ENCODE data around the gene WDPCP.
A peak's percentile ranks its signal among the peaks of the same experiment; 100 is the strongest.
"Not testable (repeated sequence)": the region's sequence is repeated elsewhere in the genome, so short reads cannot be mapped to it uniquely, and the experiment has no call there.

Gene WDPCP

DNA sequence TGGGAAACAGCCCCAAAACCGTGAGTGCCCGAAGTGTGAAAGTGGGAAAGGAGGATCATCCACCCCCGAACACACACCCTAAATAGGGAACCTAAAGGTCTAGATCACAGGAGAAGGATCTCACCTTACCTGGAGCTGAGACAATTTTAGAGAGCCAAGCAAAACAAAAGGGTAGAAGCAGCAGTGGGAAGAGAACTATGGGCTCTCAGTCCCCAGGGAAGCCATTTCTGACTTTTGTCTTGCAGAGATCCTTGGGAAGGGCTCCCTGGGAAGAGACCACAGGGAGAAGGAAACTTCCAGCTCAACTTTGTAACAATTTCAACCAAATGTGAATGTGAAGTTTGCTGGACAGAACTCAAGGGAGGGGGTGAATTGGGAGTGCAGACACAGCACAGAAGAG is 110.6 kb downstream of the WDPCP start:
- Histone ChIP-seq H3K18ac (ENCODE audit: low read depth in 1 of 2, low read length in 2 of 2) (no peak overlapping the region), H2AFZ (ENCODE audit: low read depth, low read length) (no peak overlapping the region), H3K79me1 (replicated peaks; ENCODE audit: low read length, poor library complexity, severe bottlenecking) (no peaks in the 10 kb centered on the region), H3K36me3 (ENCODE audit: control insufficient read depth in 1 of 2, insufficient read depth in 2 of 2, low read depth in 1 of 2, low read length in 2 of 2) (no peaks in the 10 kb centered on the region), H3K4me2 (ENCODE audit: low read length, poor library complexity, severe bottlenecking) (no peak overlapping the region), H3K9ac (ENCODE audit: low read length) (no peak overlapping the region), H3K4me3 (ENCODE audit: insufficient read depth in 1 of 2, low read depth in 1 of 2, low read length in 2 of 2) (no peak overlapping the region), H2BK120ac (ENCODE audit: low read depth, low read length) (no peak overlapping the region), H2AK5ac (ENCODE audit: low read length, severe bottlenecking) (no peak overlapping the region), H2BK15ac (ENCODE audit: low read depth, poor library complexity, severe bottlenecking) (no peak overlapping the region), H2BK12ac (ENCODE audit: low read length in 2 of 2) (no peak overlapping the region), H3K4me1 (ENCODE audit: control insufficient read depth, insufficient read depth, low read depth, low read length) (no peaks in the 10 kb centered on the region), H3K9me3 (ENCODE audit: control insufficient read depth, low read length) (peaks cover 3% of the 10 kb centered on the region), H3K23ac (ENCODE audit: low read length in 2 of 2) (no peak overlapping the region), H4K8ac (ENCODE audit: low read length) (no peak overlapping the region), H3K27me3 (ENCODE audit: control insufficient read depth in 1 of 2, insufficient read depth in 1 of 2, low read length in 2 of 2) (no peaks in the 10 kb centered on the region), H3K14ac (ENCODE audit: low read length in 2 of 2) (no peak overlapping the region), H3K4ac (ENCODE audit: low read depth in 1 of 2, low read length in 2 of 2) (no peak overlapping the region), H3K27ac (ENCODE audit: low read length, poor library complexity, severe bottlenecking) (no peak overlapping the region), H2BK5ac (ENCODE audit: low read depth, low read length, poor library complexity, severe bottlenecking) (no peak overlapping the region), H4K91ac (ENCODE audit: low read length) (no peak overlapping the region)
- DNase-seq: no peak
- WGBS: 85% methylated on average over 3 of the region's 3 CpGs

DNA sequence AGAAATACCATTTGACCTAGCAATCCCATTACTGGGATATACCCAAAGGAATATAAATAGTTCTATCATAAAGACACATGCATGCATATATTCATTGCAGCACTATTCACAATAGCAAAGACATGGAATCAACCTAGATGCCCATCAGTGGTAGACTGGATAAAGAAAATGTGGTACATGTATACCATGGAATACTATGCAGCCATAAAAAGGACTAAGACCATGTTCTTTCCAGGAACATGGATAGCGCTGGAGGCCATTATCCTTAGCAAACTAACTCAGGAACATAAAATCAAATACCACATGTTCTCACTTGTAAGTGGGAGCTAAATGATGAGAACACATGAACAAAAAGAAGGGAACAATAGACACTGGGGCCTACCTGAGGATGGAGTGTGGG is 119.0 kb downstream of the WDPCP start:
- H2BK5ac ChIP-seq (ENCODE audit: low read depth, low read length, poor library complexity, severe bottlenecking); H3K23ac ChIP-seq (ENCODE audit: low read length in 2 of 2); H3K36me3 ChIP-seq (ENCODE audit: control insufficient read depth in 1 of 2, insufficient read depth in 2 of 2, low read depth in 1 of 2, low read length in 2 of 2); H2BK12ac ChIP-seq (ENCODE audit: low read length in 2 of 2); H4K8ac ChIP-seq (ENCODE audit: low read length); H3K27me3 ChIP-seq (ENCODE audit: control insufficient read depth in 1 of 2, insufficient read depth in 1 of 2, low read length in 2 of 2); H2AFZ ChIP-seq (ENCODE audit: low read depth, low read length); H3K4me3 ChIP-seq (ENCODE audit: insufficient read depth in 1 of 2, low read depth in 1 of 2, low read length in 2 of 2); H3K27ac ChIP-seq (ENCODE audit: low read length, poor library complexity, severe bottlenecking); H3K4me1 ChIP-seq (ENCODE audit: control insufficient read depth, insufficient read depth, low read depth, low read length); H3K79me1 ChIP-seq (replicated peaks; ENCODE audit: low read length, poor library complexity, severe bottlenecking); H4K91ac ChIP-seq (ENCODE audit: low read length); H3K4me2 ChIP-seq (ENCODE audit: low read length, poor library complexity, severe bottlenecking); DNase-seq; H3K4ac ChIP-seq (ENCODE audit: low read depth in 1 of 2, low read length in 2 of 2); H3K9me3 ChIP-seq (ENCODE audit: control insufficient read depth, low read length); H3K18ac ChIP-seq (ENCODE audit: low read depth in 1 of 2, low read length in 2 of 2); H3K9ac ChIP-seq (ENCODE audit: low read length); H2AK5ac ChIP-seq (ENCODE audit: low read length, severe bottlenecking); H2BK120ac ChIP-seq (ENCODE audit: low read depth, low read length); H2BK15ac ChIP-seq (ENCODE audit: low read depth, poor library complexity, severe bottlenecking); H3K14ac ChIP-seq (ENCODE audit: low read length in 2 of 2): not testable (repeated sequence)
- WGBS: no CpG with 5 or more reads among the region's 1 CpG

DNA sequence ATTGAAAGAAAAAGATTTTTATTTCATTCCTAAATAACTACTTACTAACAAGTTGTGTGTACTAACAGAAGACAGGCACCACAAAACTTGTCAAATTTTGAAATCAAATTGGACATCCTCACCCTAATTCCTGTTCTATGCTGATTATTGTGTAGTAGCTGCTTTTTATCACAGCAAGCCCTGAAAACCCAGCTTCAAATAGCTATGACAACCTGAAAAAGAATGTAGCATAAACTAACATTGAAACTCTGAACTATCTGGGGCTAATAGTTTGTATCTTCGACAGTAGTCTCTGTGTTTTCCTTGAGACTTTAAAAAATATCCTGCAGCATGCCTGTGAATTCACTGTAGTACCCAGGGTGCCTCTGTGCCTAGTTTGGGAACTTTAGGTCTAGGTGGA is 122.6 kb downstream of the WDPCP start:
- H2AFZ ChIP-seq (ENCODE audit: low read depth, low read length): no peak overlapping the region
- H3K23ac ChIP-seq (ENCODE audit: low read length in 2 of 2): no peak overlapping the region
- no peak overlapping the region for H3K4ac ChIP-seq (ENCODE audit: low read depth in 1 of 2, low read length in 2 of 2)
- 79% methylated on average over 1 of the region's 1 CpG for WGBS
- H3K27me3 ChIP-seq (ENCODE audit: control insufficient read depth in 1 of 2, insufficient read depth in 1 of 2, low read length in 2 of 2): no peaks in the 10 kb centered on the region
- H2BK12ac ChIP-seq (ENCODE audit: low read length in 2 of 2): no peak overlapping the region
- H4K8ac ChIP-seq (ENCODE audit: low read length): no peak overlapping the region
- H3K18ac ChIP-seq (ENCODE audit: low read depth in 1 of 2, low read length in 2 of 2): no peak overlapping the region
- peaks cover 0 to 8% of the 10 kb centered on the region in 2 experiments for H3K36me3 ChIP-seq (ENCODE audit: control insufficient read depth in 1 of 2, insufficient read depth in 2 of 2, low read depth in 1 of 2, low read length in 2 of 2)
- DNase-seq: peak; percentile 9
- H3K4me1 ChIP-seq (ENCODE audit: control insufficient read depth, insufficient read depth, low read depth, low read length): no peaks in the 10 kb centered on the region
- H2BK120ac ChIP-seq (ENCODE audit: low read depth, low read length): no peak overlapping the region
- peaks cover 3% of the 10 kb centered on the region for H3K9me3 ChIP-seq (ENCODE audit: control insufficient read depth, low read length)
- H3K27ac ChIP-seq (ENCODE audit: low read length, poor library complexity, severe bottlenecking): no peak overlapping the region
- H2BK15ac ChIP-seq (ENCODE audit: low read depth, poor library complexity, severe bottlenecking): no peak overlapping the region
- H2BK5ac ChIP-seq (ENCODE audit: low read depth, low read length, poor library complexity, severe bottlenecking): no peak overlapping the region
- no peak overlapping the region for H3K4me2 ChIP-seq (ENCODE audit: low read length, poor library complexity, severe bottlenecking)
- no peaks in the 10 kb centered on the region for H3K79me1 ChIP-seq (replicated peaks; ENCODE audit: low read length, poor library complexity, severe bottlenecking)
- no peak overlapping the region for H4K91ac ChIP-seq (ENCODE audit: low read length)
- H3K14ac ChIP-seq (ENCODE audit: low read length in 2 of 2): no peak overlapping the region
- H2AK5ac ChIP-seq (ENCODE audit: low read length, severe bottlenecking): no peak overlapping the region
- no peak overlapping the region for H3K9ac ChIP-seq (ENCODE audit: low read length)
- no peak overlapping the region for H3K4me3 ChIP-seq (ENCODE audit: insufficient read depth in 1 of 2, low read depth in 1 of 2, low read length in 2 of 2)

DNA sequence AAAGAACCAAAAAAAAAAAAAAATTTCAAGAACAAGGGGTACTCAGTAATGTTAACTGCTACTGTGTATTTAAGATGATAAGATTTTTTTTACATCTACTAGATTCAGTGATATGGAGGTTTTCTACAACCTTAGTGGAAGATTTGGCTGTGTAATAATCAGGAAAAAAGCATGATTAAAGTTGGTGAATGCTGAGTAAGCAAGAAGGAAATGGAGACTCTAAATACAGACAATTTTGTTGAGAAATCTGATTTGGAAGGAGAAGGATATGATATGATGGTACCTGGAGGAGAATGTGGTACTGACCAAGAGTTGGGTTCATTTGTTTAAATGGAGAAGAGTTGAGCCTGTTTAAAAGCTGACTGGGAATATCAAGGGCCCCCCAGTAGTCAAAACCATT is 125.1 kb downstream of the WDPCP start:
- H2BK120ac ChIP-seq (ENCODE audit: low read depth, low read length): no peak overlapping the region
- no peak overlapping the region for H4K8ac ChIP-seq (ENCODE audit: low read length)
- H3K4me3 ChIP-seq (ENCODE audit: insufficient read depth in 1 of 2, low read depth in 1 of 2, low read length in 2 of 2): no peak overlapping the region
- no peak overlapping the region for H4K91ac ChIP-seq (ENCODE audit: low read length)
- no peak overlapping the region for H3K27ac ChIP-seq (ENCODE audit: low read length, poor library complexity, severe bottlenecking)
- no peaks in the 10 kb centered on the region for H3K4me1 ChIP-seq (ENCODE audit: control insufficient read depth, insufficient read depth, low read depth, low read length)
- no peak overlapping the region for H3K23ac ChIP-seq (ENCODE audit: low read length in 2 of 2)
- no peak overlapping the region for H3K4ac ChIP-seq (ENCODE audit: low read depth in 1 of 2, low read length in 2 of 2)
- H3K9me3 ChIP-seq (ENCODE audit: control insufficient read depth, low read length): peaks cover 10% of the 10 kb centered on the region
- H3K79me1 ChIP-seq (replicated peaks; ENCODE audit: low read length, poor library complexity, severe bottlenecking): no peaks in the 10 kb centered on the region
- H3K36me3 ChIP-seq (ENCODE audit: control insufficient read depth in 1 of 2, insufficient read depth in 2 of 2, low read depth in 1 of 2, low read length in 2 of 2): peaks cover 0 to 8% of the 10 kb centered on the region in 2 experiments
- H2AFZ ChIP-seq (ENCODE audit: low read depth, low read length): no peak overlapping the region
- no peak overlapping the region for H2AK5ac ChIP-seq (ENCODE audit: low read length, severe bottlenecking)
- no peak overlapping the region for H3K4me2 ChIP-seq (ENCODE audit: low read length, poor library complexity, severe bottlenecking)
- no peak overlapping the region for H2BK5ac ChIP-seq (ENCODE audit: low read depth, low read length, poor library complexity, severe bottlenecking)
- H2BK12ac ChIP-seq (ENCODE audit: low read length in 2 of 2): no peak overlapping the region
- no peak overlapping the region for H3K18ac ChIP-seq (ENCODE audit: low read depth in 1 of 2, low read length in 2 of 2)
- H3K27me3 ChIP-seq (ENCODE audit: control insufficient read depth in 1 of 2, insufficient read depth in 1 of 2, low read length in 2 of 2): no peaks in the 10 kb centered on the region
- H3K14ac ChIP-seq (ENCODE audit: low read length in 2 of 2): no peak overlapping the region
- no peak overlapping the region for H3K9ac ChIP-seq (ENCODE audit: low read length)
- no peak for DNase-seq
- H2BK15ac ChIP-seq (ENCODE audit: low read depth, poor library complexity, severe bottlenecking): no peak overlapping the region

Data from mesenchymal stem cell (in vitro differentiated cells and primary cell).